ENCODE measurements around the gene GET4. TPM values are rescaled to one million over a fixed set of nuclear protein-coding genes. Genes with fewer than 3 reads are reported as not detected.

GET4 gene
- total RNA-seq, 2 donors from 2014 or later, result 13.2 to 16.3 TPM

DNA sequence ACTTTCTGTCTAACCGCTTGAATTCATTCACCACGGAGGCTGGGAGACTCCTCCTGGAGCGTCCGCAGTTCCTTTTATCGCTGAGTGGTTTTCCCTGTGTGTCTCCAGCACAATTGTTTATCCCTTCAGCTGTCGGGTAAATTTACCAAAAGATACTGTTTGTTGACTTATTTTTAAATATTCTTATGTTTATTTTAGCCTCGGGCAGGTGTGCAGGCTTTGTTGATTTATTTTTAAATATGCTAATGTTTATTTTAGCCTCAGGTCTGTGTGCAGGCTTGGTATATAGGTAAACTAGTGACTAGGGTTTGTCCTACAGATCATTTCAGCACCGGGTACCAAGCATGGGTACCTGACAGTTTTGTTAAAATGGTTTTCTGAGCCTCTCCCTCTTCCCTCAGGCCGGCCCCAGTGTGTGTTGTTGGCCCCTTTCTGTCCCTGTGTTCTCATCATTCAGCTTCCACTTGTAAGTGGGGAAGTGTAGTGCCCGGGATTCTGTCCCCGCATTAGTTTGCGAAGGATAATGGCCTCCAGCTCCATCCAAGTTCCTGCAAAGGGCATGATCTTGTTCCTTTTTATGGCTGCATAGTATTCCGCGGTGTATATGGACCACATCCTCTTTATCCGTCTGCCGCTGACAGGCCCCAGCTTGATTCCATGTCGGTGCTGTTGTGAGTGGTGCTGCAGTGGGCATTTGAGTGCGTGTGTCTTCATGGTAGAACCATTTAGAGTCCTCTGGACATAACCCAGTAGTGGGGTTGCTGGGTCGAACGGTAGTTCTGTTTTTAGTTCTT, 5.3 kb downstream of the GET4 start:
- peak; percentile 41 for DNase-seq (ENCODE audit: low spot score)

DNA sequence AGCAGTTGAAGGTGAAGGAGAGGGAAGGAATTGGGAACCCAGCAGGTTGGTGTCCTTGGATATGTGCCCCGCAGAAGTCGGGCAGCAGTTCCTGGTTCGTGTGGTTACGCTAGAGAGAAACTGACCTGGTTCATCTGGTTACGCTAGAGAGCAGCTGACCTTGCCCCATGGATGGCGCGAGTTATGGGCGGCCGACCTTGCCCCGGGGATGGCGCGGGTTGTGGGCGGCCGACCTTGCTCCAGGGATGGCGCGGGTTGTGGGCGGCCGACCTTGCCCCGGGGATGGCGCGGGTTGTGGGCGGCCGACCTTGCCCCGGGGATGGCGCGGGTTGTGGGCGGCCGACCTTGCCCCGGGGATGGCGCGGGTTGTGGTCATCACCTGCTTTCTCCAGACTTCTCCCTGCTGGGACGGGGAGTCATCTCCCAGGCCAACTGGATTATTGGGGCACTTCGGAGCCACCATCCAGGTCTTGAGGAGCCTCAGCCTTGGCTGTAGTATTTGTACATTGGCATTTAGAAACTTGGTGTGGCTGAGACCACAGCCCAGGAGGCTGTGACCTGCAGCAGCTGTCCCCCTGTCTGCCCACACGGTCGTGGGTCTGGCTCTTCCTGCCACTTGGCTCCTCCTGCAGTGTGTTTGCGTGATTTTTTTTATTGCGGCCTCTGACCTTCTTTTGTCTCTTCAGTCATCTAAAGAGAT, 6.1 kb downstream of the GET4 start:
- intact Hi-C loops (cut with DNase I), result no loop called here

More for the DNA sequence above, 5.3 kb downstream of the GET4 start:
- intact Hi-C loops (cut with DNase I), result no loop called here

DNA sequence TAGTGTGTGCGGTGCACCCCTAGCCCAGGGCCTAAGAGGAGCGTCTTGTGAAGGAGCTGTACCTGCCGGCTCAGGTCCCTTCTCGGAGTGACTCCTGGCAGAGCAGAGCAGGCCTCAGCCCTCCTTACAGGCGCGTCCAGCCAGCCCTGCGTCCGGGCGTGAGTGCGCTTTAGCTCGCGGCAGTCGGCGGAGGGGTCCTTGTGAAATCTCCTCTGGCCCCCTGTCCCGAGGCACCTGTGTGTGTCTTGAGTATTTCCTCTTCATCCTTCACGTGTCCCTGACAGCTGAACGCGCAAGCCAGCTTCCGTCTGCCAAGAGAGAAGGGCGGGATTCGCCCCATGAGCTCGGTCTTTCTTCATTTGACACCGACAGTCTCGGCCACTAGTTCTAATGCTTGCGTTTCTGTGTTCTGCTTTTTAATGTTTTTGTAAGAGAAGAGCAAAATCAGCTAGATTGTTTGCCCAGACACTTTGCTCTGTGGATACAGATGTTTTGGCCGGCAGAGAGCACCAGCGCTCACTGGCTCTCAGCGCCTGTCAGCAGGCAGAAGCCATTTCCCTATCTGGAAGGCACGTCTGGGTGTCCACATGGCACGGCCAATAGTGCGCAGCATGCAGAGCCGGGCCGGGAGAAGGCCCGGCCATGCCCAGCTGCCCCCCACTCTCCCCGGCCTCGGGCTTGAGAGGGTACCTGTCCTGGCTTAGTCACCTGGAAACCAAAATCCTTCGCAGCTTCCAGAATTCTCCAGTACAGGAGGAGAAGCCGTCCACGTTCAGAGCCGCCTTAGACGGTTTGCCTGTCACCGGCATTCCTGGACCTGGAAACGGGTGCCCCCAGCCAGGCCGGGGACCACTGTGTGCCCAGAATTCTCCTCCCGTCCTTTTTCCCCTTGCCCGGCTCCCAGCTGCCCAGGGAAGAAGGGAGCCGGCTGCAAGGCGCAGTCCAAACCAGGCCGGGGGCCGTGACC, 7.0 kb downstream of the GET4 start:
- intact Hi-C loops (cut with DNase I), result no loop called here
- DNase-seq (ENCODE audit: low spot score), result peak; percentile 72

More for the DNA sequence above, 6.1 kb downstream of the GET4 start:
- peak; percentile 36 for DNase-seq (ENCODE audit: low spot score)

DNA sequence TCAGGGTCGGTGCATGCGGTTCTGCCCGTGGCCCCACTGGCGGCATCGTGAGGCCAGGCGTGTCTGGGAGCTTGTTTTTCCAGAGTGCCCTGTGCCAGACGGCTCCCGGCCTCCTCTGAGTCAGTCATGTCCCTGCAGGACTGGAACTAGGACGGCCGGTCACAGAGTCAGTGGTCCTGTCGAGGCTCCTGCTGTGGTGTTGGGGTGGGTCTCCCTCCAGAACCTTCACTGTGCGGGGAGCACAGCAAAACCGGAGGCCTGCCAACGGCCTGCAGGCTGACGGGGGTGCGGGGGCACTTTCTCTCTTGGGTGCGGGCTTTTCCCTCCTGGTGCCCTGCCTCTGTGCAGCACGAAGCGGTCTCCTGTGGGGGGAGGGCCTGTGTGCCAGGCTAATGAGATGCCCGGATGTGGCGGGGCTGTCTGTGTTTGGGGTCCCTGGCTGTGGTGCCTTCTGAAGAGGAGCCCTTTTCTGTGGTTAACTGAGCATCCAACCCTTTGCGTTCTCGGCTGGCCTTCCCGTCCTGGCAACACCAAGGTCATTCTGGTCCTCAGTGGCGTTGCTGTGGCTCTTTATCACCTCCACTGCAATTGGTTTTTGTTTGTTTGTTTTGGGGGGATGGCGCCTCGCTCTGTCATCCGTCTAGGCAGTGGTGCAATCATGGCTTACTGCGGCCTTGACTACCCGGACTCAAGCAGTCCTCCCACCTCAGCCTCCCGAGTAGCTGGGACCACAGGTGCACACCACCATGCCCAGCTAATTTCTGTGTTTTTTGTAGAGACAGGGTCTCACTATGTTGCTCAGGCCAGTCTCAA, 8.0 kb downstream of the GET4 start:
- intact Hi-C loops (cut with DNase I), result no loop called here

DNA sequence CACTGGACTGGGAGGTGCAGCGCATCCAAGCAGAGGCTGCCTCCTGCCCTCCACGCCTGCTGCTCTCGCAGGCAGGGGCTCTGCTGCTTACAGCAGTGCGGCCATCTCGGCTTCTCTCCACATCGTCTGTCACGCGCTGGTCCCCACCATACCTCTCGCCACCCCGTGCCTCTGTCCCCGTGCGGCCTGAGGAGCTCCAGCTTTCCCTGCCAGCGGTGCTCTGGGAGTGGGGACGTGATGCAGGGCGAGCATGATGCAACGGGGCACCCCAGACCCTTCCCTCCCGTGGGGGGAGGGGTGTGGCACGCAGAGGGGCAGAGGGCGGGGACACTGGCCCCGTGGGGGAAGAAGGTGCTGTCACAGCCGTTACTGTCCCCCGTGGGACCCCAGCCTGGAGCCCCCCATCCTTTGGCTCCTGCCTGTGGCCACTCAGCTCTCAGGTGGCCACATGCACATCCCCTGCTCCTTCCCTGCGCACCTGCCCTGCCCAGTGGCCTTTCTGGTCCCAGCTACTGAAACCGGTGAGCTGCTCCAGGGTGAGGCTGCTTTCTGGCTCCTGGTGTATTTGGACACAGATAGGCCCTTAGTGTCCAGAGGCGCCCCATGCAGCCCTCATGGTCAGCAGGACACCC, 9.0 kb downstream of the GET4 start:
- peak; percentile 79 for DNase-seq (ENCODE audit: low spot score)
- intact Hi-C loops (cut with DNase I), result no loop called here

More for the DNA sequence above, 8.0 kb downstream of the GET4 start:
- DNase-seq (ENCODE audit: low spot score), result peak; percentile 79

DNA sequence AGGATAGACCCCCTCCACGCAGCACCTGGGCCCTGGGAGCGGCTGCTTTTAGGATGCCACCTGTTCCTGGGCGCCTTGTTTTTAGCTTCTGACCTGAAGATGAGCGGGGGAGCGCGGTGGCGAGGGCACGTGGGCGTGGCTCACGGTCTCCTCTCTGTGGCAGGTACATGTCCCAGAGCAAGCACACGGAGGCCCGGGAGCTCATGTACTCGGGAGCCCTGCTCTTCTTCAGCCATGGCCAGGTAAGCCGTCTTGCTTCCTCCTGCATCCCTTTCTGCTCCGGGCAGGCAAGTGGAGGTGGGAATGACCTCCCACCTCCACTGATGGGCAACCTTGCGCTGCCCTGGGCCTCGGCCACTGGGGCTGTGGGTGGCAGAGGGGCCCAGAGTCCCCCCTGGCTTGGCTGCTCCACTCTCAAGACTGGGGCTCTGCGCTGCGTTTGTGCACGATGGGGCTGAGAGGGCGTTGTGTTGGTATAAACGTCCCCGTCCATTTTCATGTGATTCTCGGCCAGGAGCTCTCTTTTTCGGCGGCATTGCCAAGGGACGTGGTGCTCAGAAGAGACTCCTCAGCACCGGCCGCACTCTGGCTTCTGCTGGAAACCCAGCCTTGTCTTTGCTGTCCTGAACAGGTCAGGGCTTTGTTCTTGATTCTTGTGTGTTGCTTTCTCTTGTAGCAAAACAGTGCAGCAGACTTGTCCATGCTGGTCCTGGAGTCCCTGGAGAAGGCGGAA, 9.7 kb downstream of the GET4 start:
- DNase-seq (ENCODE audit: low spot score), result peak; percentile 67
- intact Hi-C loops (cut with DNase I), result no loop called here

DNA sequence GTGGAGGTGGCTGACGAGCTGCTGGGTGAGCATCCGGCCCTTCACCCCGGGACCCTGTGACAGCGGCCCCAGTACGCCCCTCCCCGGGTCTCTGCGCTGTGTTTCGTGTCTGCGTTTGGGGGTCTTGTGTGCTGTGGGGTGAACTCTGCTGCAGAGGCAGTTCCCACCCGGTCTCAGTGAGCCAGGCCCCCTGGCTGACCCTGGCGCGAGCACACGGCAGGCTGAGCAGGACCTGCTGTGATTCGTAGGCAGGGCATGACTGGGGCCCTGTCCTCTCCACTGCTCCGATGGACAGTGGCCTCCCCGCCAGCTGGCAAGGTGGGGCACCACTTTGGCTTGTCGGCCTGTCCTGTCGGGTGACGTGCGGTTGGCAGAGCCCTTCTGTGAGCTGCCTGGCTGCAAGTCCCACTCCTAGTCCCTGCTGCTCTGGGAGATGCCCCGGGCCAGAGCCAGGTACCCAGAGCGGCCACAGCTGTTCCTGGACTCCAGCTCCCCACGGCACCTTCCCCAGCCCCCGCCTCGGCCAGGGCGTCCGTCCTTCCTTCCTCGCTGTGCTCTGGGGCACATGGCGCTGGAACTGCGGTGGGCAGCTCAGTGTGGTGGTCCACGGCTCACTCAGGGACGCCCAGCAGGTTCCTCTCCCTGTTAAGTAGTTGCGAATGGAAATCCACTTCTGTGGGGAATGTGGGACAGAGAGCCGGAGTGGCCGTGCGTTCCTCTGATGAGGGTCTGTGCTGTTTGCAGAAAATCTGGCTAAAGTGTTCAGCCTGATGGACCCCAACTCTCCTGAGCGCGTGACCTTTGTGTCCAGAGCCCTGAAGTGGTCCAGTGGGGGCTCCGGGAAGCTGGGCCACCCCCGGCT, 10.5 kb downstream of the GET4 start:
- peak; percentile 76 for DNase-seq (ENCODE audit: low spot score)

DNA sequence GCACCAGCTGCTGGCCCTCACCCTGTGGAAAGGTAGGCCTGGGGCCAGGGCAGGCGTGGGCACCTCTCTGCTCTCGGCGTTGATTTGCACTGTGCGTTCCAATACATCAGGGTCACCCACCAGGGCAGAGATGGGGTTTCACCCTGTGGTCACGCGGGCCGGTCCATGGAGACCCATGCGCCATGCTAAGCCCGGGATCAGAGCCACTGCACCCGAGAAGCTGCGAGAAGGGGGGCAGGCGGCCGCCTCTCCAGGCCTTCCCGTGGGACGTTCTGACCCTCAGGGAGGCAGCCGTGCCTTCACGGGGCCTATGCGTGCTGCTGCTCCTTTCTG, 11.1 kb downstream of the GET4 start:
- intact Hi-C loops (cut with DNase I), result no loop called here
- DNase-seq (ENCODE audit: low spot score), result no peak

More for the DNA sequence above, 10.5 kb downstream of the GET4 start:
- intact Hi-C loops (cut with DNase I), result no loop called here

DNA sequence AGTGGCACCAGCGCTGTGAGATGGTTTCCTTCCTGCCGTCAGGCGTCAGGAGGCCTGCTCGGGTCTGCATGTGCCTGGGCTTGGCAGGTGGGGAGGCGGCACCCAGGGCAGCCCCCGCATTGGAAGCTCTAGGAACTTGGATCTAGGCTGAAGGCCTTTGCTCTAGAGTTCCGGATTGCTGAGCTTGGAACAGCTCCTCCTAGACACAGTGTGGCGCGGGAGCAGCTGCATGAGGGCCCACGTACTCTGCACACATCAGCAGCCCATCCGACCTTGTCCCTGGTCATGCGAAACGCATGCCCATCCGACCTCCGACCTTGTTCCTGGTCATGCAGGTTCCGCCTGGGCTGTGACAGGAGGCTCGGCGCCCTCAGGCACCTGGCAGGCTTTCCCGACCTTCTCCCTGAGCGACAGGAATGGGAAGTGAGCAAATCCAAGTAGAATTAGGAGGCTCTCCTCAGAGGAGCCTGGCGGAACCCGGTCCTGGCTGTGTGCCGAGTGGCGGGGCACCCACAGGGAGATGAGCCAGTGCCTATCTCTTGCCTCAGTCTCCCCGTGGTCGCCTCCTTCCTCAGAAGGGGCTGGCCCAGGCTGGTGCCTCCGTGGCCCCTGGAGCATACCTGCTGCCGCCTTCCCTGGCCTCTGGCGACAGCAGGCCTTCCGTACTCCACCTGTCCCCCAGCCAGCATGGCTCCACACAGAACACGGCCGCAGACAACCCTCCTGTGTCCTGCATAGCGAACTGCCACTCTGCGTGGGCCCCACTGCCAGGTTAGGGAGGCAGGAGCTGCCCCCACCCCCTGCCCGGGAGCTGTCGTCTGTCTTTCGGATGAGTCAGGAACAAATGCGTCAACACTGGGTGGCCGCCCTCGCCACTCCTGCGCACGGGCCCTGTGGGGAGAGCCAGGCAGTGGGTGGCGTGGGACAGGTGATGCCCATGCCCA, 12.0 kb downstream of the GET4 start:
- intact Hi-C loops (cut with DNase I), result no loop called here

DNA sequence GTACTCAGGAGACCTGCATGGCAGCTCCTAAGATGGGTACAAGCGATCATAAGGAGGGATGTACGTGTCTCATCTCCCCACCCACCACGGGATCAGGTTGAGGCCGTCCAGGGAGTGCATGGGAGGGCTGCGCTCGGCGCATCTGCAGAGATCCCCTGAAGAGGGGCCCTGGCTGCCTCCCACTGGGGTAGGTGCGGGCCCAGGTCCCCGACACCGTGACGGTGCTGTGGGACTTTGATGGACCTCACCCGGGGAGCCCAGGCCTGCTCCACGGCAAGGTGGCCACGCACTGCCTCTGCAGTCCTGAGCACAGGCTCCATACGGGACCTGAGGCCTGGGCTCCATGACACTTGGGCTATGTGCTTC, 12.7 kb downstream of the GET4 start:
- intact Hi-C loops (cut with DNase I), result no loop called here
- DNase-seq (ENCODE audit: low spot score), result no peak

More for the DNA sequence above, 12.0 kb downstream of the GET4 start:
- DNase-seq (ENCODE audit: low spot score), result no peak

DNA sequence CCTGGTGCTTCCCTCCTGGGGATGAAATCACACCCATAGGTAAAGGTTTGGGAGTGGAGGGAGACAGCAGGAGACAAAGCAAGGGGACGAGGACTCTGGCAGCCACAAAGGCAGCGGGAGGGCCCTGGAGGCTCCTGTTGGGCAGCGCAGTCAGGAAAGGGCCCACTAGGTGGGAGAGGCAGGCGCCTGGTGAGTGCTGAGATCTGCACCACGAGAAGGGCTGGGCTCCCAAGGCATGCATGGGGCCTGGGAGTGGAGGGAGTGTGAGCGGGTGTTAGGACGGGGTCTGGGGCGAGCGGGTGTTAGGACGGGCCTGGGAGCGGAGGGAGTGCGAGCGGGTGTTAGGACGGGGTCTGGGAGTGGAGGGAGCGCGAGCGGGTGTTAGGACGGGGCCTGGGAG, 13.0 kb downstream of the GET4 start:
- intact Hi-C loops (cut with DNase I), result no loop called here
- DNase-seq (ENCODE audit: low spot score), result no peak

DNA sequence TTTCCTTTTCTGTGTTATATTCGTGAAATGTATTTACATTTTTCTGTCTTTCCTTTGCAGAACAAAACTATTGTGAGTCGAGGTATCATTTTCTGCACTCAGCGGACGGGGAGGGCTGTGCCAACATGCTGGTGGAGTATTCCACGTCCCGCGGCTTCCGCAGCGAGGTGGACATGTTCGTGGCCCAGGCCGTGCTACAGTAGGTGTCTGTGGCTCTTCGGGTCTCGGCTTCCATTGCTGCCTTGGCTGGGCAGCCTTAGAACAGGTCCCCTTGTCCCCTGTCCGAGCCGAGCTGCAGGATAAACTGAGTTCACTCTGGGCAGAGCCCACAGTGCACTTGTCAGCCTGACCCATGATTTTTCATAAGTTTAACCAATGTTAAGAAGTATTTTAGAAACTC, 14.5 kb downstream of the GET4 start:
- intact Hi-C loops (cut with DNase I), result no loop called here
- DNase-seq (ENCODE audit: low spot score), result no peak

DNA sequence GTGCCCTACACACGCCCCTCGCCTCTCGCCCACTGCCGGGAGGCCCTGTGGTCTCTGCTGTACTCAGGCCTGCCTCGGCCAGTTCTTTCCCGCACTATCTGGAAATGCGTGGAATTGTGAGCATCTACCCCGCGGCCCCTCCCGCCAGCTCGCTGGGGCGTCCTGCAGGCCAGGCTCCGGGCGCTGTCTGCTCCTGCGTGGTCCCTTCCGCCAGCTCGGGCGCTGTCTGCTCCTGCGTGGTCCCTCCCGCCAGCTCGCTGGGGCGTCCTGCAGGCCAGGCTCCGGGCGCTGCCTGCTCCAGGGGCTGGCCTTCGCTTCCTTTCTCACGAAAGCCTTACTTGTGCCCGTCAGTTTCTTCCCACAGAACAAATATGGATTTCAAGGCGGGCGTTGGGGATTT, 14.9 kb downstream of the GET4 start:
- intact Hi-C loops (cut with DNase I), result no loop called here
- no peak for DNase-seq (ENCODE audit: low spot score)

DNA sequence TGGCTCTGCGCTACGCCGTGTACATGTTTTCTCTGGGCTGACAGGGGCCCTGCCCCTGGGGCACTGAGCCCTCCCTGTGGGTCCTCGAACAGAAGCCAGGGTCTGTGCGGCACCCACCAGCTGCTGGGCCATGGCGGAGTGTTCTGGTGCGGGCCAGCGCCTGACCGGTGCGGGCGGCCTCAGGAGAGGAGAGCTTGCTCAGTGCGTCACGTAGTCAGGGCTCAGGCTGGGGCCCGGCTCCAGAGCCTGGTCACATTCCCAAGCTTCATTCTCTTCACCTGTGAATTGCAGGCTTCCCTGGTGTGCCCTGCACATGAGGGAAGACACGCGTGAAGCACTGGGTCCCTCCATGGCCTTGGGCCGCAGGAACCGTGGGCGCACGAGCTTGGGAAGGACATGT, 15.5 kb downstream of the GET4 start:
- DNase-seq (ENCODE audit: low spot score), result no peak
- intact Hi-C loops (cut with DNase I), result no loop called here

DNA sequence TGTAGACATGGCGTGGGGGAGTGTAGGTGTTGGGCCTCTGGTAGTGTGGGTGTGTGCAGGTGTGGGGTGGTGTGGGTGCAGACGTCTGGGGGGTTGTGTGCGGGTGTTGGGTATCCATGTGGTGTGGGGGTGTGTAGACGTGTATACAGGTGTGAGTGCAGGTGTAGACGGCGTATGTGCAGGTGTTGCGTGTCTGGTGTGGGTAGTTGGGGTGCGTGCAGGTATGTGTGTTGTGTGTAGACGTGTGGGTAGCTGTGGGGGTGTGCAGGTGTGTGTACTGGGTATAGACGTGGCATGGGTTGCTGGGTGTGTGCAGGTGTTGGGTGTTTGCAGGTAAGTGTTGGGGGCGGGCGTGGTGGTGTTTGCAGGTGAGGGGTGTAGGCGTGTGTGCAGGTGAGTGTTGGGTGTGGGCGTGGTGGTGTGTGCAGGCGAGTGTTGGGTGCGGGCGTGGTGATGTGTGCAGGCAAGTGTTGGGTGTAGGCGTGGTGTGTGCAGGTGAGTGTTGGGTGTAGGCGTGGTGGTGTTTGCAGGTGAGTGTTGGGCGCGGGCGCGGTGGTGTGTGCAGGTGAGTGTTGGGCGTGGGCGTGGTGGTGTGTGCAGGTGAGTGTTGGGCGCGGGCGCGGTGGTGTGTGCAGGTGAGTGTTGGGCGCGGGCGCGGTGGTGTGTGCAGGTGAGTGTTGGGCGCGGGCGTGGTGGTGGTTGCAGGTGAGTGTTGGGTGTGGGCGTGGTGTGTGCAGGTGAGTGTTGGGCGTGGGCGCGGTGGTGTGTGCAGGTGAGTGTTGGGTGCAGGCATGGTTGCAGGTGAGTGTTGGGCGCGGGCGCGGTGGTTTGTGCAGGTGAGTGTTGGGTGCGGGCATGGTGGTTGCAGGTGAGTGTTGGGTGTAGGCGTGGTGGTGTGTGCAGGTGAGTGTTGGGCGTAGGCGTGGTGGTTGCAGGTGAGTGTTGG, 16.6 kb downstream of the GET4 start:
- intact Hi-C loops (cut with DNase I), result no loop called here
- no peak for DNase-seq (ENCODE audit: low spot score)

All from posterior vena cava (tissue), 2 donors.